GM06990 (cell line): ENCODE measurements around the gene HERC4.

Source experiments
- DNase-seq: peaks from one replicate; pipeline ENCODE4 v3.0.0-alpha.2; 2011; ENCODE audit not compliant: insufficient read length; ENCODE audit errors: extremely low read depth
- H3K27me3 ChIP-seq: replicated peaks from 2 replicates; pipeline ENCODE4 v1.6.0; 2011; ENCODE audit warnings: low read length; ENCODE audit not compliant: control insufficient read depth, insufficient read depth
- H3K36me3 ChIP-seq: 2 replicates; pipeline ENCODE4 v1.5.1; 2011; ENCODE audit warnings: low read length; ENCODE audit not compliant: control insufficient read depth, insufficient read depth
- H3K4me3 ChIP-seq: replicated peaks from 2 replicates; pipeline ENCODE4 v1.5.1; 2011; ENCODE audit warnings: low read depth, mild to moderate bottlenecking, control low read depth, low read length
- CTCF ChIP-seq: IDR thresholded peaks from 2 replicates; pipeline ENCODE4 v1.5.1; 2011; ENCODE audit warnings: low read length, control low read depth, mild to moderate bottlenecking, inconsistent platforms; ENCODE audit not compliant: insufficient read depth, poor library complexity, severe bottlenecking

HERC4 gene

DNA sequence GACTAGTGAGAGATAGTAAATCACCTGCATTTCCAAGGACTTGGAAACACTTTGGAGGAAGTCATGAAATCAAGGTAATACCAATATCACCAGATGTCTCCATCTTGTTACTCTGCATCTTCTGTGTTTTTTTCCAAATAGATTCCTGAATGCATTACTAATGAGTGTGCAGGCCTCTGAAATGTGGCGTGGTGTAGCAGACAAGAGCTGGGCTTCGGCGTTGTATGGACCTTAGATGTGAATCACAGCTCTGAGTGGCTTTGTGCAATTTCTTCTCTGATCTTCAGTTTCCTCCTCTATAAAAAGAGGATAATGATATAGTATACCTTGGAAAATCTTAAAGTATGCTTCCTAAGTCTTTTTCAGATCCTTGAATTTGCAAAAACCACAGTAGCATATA, 24.7 kb upstream of the HERC4 start:
- no peak overlapping the region for H3K4me3 ChIP-seq
- H3K36me3 ChIP-seq = no peaks in the 10 kb centered on the region
- no peak for DNase-seq
- no peak for TF ChIP-seq CTCF
- H3K27me3 ChIP-seq = no peaks in the 10 kb centered on the region

DNA sequence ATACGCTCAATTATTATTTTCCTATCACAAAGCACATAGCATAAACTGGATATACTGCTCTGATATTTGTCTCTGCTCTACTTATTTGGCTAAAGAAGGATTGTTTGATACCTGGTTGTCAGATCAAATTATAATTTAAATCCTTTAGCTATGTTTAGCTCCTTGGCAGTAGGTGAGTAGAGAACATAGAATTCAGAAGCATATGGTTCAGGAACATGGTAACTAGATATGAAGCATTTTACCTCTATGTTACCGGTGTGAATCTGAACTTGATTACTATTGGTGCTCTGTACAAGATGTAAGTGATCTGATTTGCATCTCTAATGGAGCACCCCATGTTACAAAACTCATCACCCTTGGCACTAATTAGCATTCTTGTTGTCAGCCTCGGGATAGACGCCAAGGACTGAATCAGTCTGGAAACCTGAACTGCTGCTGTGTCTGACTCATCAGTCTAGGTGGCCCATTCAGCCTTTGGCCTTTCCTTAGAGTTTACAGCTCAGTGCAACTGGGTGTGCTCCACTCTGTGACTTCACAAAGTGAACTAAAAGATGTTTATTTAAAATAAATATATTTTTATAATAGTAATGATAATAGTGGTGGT, 21.9 kb upstream of the HERC4 start:
- no peak for TF ChIP-seq CTCF
- H3K27me3 ChIP-seq = no peaks in the 10 kb centered on the region

GRCh38 chr10:68095153-68095552, 20.1 kb upstream of the HERC4 start:
- no peak for DNase-seq
- TF ChIP-seq CTCF = no peak
- H3K4me3 ChIP-seq = no peak overlapping the region

More for the DNA sequence above, 21.9 kb upstream of the HERC4 start:
- Histone ChIP-seq H3K4me3 (no peak overlapping the region), H3K36me3 (no peaks in the 10 kb centered on the region)
- no peak for DNase-seq

DNA sequence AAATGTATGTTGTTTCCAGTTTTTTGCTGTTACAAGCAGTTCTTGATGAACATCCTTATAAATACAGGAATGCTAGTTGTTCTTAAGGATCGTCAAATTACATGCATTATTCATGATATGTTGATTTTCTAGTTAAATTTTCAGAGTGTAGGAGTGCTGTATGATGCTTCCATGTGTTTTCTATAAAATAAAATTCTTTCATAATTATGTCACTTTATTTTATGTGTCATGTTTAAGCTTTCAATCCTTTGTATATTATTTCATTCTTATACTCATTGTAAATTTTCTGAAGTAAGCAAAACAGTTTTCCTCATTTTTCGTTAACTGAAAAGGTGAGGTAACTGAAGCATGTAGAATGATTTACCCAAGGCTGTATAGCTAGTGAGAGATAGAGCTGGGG, 17.4 kb upstream of the HERC4 start:
- Histone ChIP-seq H3K27me3 (no peaks in the 10 kb centered on the region), H3K4me3 (no peak overlapping the region), H3K36me3 (no peaks in the 10 kb centered on the region)
- TF ChIP-seq CTCF = no peak
- no peak for DNase-seq

More at GRCh38 chr10:68095153-68095552, 20.1 kb upstream of the HERC4 start:
- Histone ChIP-seq H3K36me3 (no peaks in the 10 kb centered on the region), H3K27me3 (no peaks in the 10 kb centered on the region)

DNA sequence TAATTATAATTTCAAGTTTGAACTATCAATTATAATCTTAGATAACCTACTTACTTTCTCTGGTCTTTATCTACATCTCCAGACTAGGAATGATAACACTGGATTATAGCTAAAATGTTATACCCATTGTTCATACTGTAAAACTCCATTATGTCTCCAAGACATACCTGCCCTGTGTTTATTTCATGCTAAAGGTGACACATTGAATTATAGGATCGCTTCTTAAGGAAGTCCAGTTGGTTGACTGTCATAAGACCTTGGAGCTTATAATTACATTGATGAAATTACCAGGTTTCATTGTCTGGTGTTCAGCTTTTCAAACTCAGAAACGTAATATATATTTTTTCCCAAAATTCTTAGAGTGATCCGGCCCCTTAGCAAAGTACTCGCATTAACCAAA, 15.5 kb upstream of the HERC4 start:
- H3K4me3 ChIP-seq = no peak overlapping the region
- no peaks in the 10 kb centered on the region for H3K36me3 ChIP-seq
- H3K27me3 ChIP-seq = no peaks in the 10 kb centered on the region
- no peak for DNase-seq
- TF ChIP-seq CTCF = no peak

GRCh38 chr10:68088740-68089139, 13.7 kb upstream of the HERC4 start:
- TF ChIP-seq CTCF = no peak
- H3K36me3 ChIP-seq = no peaks in the 10 kb centered on the region
- peak; percentile 13 for DNase-seq
- H3K4me3 ChIP-seq = no peak overlapping the region
- H3K27me3 ChIP-seq = no peaks in the 10 kb centered on the region
